Measurements from ENCODE around the gene CDH4.
"Not testable (repeated sequence)": the region's sequence is repeated elsewhere in the genome, so short reads cannot be mapped to it uniquely, and the experiment has no call there.

The CDH4 gene

DNA sequence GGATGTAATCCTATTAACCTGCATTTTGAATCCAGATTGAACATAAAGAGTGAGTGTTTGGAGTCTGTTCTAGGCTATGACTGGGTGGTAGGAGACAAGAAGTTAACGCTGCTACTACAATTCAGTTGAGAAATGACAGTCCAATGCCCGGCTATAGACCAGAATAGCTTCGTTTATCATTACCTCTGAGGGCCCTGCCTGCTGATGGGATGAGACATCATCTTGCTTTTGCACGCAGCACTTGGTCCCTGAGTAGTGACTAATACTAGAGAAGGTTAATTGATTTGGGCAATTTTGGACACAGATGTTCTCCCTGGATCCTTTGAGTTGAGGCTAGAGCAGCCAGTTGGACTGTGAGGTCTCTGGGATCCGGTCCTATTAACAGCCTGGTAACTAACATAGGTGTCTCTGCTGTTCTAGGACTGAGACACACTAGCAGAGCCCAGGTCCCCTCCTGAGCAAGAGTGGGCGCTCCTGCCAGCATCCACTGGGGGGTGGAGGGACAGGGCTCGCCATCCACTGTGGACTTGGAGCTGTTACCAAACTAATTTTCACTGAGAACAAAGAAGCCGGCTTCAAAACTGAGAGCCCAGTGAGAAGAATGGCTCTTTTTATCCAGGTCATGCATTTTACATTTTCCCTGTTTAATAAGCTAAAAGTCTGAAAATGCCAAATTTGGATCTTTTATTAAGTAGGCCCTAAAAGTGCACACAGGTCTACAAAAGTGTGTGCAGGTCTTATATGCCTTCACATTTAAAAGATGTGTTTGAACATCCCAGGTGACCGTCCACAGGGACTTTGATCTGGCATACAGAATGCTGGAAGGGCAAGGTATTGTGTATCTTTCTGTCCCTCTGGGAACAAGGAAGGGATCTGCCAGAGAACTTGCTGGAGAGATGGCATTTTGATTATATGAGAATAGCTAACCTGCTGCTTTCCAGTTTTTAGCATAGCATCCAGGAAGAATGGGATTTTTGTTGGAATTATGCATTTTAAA is 212.5 kb downstream of the CDH4 start:
- FAIRE-seq = no peak

GRCh38 chr20:61475729-61476128 is 223.7 kb downstream of the CDH4 start:
- no peak for FAIRE-seq

GRCh38 chr20:61476956-61477355 is 224.9 kb downstream of the CDH4 start:
- FAIRE-seq = no peak

- FAIRE-seq = no peak
Measured at GRCh38 chr20:61477451-61477861, 225.4 kb downstream of the CDH4 start.

- no peak for FAIRE-seq
Measured at GRCh38 chr20:61478094-61478493, 226.0 kb downstream of the CDH4 start.

- FAIRE-seq = no peak
Measured at GRCh38 chr20:61478611-61479305, 226.7 kb downstream of the CDH4 start.

- not testable (repeated sequence) for FAIRE-seq
Measured at GRCh38 chr20:61479433-61479832, 227.4 kb downstream of the CDH4 start.

DNA sequence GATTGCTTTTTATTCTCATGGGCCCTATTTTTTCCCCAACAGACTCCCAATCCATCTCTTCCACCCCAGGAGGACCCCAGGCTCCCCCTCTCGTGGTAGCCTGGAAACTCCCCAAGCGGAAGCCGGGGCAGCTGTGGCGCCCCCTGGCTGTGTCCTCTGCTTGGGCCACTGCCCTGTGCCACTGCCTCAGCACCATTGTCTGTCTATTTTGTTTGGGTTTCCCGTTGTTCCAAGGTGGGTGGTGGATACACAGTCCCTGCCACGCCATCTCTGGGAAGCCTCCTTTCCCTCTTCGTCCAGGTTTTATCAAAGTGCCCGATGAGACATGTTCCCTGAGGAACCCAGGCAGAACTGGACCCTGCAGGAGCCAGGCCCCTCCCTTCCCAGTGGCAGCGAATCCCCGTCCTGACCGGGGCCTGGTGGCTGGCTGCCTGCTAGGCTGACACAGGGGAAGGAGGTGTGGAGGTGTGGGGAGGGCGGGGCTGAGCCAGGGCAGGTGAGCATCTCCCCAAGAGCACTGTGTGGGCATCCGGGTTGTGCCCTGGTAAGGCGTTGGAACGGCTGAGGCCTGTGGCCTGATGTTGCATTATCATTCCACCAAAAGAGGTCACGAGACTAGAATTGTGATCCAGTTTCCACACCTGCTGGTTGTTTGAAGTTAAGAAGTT is 228.2 kb downstream of the CDH4 start:
- FAIRE-seq = no peak

GRCh38 chr20:61482056-61482887 is 230.2 kb downstream of the CDH4 start:
- no peak for FAIRE-seq

DNA sequence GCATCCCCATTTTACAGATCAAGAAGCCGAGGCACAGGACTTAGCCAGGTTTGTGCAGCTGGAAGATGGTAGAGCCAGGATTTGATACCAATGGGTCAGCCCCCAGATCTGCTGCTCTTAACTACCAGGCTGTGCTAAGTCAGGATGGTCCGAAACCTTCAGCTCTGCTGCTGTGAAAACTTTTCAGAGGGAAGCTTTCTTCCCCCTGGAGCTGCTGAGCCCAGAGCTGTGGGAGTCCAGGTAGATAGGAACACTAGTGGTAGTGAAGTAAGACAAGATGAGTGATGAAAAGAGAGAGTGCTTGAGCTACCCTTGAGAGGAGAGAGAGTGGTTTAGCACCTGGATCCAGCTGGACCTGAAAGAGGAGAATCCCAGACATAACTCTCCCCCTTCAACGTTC is 230.8 kb downstream of the CDH4 start:
- FAIRE-seq = no peak

DNA sequence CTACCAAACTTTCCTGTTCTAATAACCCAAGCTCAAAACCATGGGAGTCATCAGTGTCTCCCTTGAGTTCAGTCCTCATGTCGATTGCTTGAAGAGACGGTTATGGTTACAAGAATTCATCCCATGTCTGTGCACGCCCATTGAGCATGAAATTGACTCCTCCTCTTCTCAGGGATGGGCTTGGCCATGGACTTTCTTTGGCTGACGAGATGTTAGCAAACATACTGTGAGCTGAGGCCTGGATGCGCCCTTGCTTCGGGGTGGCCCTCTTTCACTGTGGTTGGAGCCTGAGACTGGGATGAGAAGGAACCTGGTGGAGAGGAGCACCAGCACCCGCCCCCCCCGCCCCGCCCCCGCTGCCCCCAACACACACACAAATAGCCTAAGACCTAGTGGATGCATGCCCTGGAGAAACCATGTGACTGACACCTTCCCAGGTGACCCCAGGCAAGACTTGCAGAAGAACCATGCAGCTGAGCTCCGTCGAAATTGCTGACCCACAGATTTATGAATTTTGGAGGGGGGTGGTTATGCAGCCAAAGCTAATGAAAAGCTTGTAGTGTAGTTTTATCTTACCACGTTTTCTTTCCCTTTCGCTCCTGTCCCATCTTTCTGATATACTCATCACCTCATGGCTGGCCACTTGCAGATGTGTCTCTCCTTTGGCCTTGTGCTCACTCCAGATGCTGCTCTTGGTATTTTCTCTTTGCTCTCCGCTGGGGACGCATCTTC is 231.4 kb downstream of the CDH4 start:
- FAIRE-seq = no peak

DNA sequence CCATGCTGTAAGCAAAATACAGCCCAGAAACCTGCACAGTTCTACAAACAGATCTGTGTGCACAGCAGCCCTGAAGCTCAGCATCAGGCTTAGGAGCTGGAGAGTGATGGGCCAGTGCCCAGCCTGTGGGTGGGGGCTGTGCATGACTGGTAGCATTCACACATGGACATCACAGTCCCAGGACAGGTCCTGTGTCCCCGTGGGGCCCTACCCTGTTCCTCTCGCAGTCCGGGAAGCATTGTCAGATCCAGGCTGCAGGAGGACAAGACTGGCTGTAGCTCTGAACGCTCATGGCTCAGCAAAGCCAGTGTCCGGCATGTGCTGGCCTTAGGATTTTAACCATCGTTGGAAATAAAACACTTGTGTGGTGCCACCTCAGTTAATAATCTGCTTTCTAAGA is 234.1 kb downstream of the CDH4 start:
- no peak for FAIRE-seq

DNA sequence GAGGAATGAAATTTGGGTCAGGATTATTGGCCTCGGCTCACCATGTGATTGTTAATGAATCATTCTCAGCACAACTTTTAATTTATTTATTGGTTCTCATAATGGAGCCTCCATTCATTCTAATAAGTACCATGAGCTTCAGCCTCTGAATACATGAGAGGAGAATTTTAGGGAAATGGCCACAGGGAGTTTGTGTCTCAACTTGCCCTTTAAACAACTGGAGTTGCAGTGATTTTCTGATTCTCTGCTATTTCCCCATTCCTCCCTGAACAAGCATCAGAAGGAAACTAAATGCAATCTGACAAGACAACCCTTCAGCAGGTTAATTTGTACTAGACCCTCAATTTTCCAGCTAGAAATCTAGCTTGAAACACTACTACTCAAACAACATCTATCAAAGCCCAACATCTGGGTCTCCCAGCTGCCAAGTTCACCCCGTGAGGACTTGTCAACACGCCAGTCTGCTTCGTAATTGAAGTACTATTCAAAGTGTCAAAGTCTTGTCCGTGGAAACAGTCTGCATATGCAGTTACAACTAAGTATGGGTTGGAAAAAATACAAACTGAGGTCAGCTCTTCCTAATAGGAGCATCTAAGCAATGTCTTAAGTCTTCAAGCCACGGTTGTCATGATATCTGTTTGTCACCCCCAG is 235.4 kb downstream of the CDH4 start:
- no peak for FAIRE-seq

DNA sequence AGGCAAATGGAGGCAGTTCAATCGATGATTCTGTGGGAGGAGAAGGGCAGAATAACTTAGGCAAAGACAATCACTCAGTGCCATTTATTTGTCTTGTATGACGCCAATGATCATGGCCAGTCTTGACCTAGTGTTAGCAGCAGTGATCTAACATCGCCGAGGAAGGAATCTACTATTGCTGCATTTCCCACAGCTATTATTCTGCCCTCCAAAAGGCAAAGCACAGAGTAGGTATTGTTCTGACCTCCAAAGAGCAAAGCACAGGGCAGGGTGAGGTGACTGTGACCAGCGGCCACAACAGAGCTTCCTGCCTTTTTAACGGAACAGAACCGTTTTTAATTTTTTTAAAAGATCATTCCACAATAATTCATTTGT is 235.9 kb downstream of the CDH4 start:
- no peak for FAIRE-seq

DNA sequence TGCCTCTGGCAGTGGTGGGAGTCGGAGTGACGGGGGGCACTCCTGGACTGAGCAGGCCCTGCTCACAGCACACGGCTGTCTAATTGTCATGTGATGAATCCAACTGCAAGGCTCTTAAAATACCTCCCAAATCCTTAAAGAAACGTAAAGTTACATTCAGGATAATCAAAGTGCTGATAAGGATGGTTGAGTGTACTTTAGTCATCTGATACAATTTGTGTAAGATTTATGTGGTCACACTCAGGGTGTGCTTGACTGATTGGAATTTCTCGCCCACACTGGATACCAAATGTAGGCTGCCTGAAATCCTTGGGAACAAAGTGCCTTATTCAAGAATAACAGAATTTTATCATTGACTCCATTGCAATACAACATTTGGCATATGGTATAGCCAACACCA is 238.7 kb downstream of the CDH4 start:
- no peak for FAIRE-seq

- FAIRE-seq = no peak
Measured at GRCh38 chr20:61492065-61492464, 240.0 kb downstream of the CDH4 start.

DNA sequence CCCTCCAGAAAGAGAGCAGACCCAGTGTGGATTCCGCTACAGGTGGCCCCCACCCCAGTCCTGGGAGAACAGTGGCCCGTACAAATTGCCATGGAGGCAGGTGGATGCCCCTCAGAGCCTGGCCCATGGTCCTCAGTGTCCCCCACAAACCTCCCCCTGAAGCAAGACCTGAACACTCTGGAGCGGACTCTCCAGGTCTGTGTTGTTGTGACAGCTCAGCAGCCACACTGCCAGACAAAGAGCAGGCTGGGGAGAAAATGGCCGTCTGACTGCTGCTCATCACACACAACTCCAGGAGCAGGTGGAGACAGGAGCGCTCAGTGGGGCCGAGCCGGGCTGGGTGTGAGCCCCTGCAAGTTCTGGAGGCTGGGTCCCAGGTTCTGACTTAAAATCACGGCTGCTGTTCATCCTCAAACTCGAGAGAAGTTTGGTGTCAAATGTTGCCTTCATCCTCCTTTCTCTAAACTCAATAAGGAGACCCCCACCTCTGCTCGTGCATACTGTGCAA is 241.8 kb downstream of the CDH4 start:
- FAIRE-seq = no peak

- no peak for FAIRE-seq
Measured at GRCh38 chr20:61494763-61495575, 242.9 kb downstream of the CDH4 start.

DNA sequence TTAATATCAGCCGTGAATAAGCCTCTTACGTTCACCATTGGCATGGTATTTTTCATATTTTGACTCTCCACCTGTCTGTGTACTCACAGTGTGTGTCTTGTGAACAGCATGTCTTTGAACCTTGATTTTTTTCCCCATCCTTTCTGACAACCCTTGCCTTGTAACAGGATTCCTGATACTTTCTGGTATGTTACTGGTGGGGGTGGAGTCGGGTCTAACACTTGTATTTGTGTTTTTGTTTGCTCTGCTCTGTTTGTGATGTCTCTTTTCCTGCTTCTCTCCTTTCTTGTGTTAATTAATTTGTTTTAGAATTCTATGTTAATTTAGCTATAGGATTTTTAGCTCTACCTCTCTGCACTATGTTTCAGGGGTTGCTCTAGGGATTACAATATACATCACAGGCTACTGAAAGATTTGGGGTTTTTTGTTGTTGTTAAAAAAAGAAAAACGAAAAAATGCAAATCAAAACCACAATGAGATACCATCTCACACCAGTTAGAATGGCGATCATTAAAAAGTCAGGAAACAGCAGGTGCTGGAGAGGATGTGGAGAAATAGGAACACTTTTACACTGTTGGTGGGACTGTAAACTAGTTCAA is 245.1 kb downstream of the CDH4 start:
- FAIRE-seq = no peak

Measured in TTC549 (cell line).